ENCODE data around the gene BMP8A.
"Not testable (repeated sequence)": the region's sequence is repeated elsewhere in the genome, so short reads cannot be mapped to it uniquely, and the experiment has no call there.

The BMP8A gene

GRCh38 chr1:39525366-39526165, 34.1 kb downstream of the BMP8A start:
- Mint-ChIP-seq H3K36me3 (ENCODE audit: low read depth) (peaks cover 26% of the 10 kb centered on the region), H3K27ac (no peak overlapping the region), H3K4me3 (no peak overlapping the region), H3K27me3 (no peaks in the 10 kb centered on the region), H3K9me3 (no peaks in the 10 kb centered on the region), H3K4me1 (ENCODE audit: low read depth) (peaks cover 14% of the 10 kb centered on the region)

GRCh38 chr1:39526466-39527189, 35.2 kb downstream of the BMP8A start:
- H3K9me3 Mint-ChIP-seq, result no peaks in the 10 kb centered on the region
- H3K27me3 Mint-ChIP-seq, result no peaks in the 10 kb centered on the region
- no peak overlapping the region for H3K4me3 Mint-ChIP-seq
- H3K4me1 Mint-ChIP-seq (ENCODE audit: low read depth), result peaks cover 14% of the 10 kb centered on the region
- H3K27ac Mint-ChIP-seq, result no peak overlapping the region
- H3K36me3 Mint-ChIP-seq (ENCODE audit: low read depth), result peaks cover 26% of the 10 kb centered on the region

GRCh38 chr1:39527190-39527579, 35.7 kb downstream of the BMP8A start:
- H3K9me3 Mint-ChIP-seq, result not testable (repeated sequence)

GRCh38 chr1:39528082-39528481, 36.6 kb downstream of the BMP8A start:
- Mint-ChIP-seq H3K27me3 (no peaks in the 10 kb centered on the region), H3K9me3 (no peaks in the 10 kb centered on the region), H3K27ac (no peak overlapping the region), H3K36me3 (ENCODE audit: low read depth) (peaks cover 33% of the 10 kb centered on the region), H3K4me1 (ENCODE audit: low read depth) (peaks cover 14% of the 10 kb centered on the region), H3K4me3 (no peak overlapping the region)

More at GRCh38 chr1:39527190-39527579, 35.7 kb downstream of the BMP8A start:
- H3K27me3 Mint-ChIP-seq, H3K4me3 Mint-ChIP-seq, H3K27ac Mint-ChIP-seq: not testable (repeated sequence)
- Mint-ChIP-seq H3K4me1 (ENCODE audit: low read depth) (peaks cover 14% of the 10 kb centered on the region), H3K36me3 (ENCODE audit: low read depth) (peaks cover 30% of the 10 kb centered on the region)

- H3K4me3 Mint-ChIP-seq, result no peak overlapping the region
- H3K36me3 Mint-ChIP-seq (ENCODE audit: low read depth), result peaks cover 30% of the 10 kb centered on the region
- no peaks in the 10 kb centered on the region for H3K9me3 Mint-ChIP-seq
- no peaks in the 10 kb centered on the region for H3K27me3 Mint-ChIP-seq
- no peak overlapping the region for H3K27ac Mint-ChIP-seq
- H3K4me1 Mint-ChIP-seq (ENCODE audit: low read depth), result peaks cover 8% of the 10 kb centered on the region
Measured at GRCh38 chr1:39529901-39530535, 38.6 kb downstream of the BMP8A start.

GRCh38 chr1:39531526-39531925, 40.1 kb downstream of the BMP8A start:
- H3K36me3 Mint-ChIP-seq (ENCODE audit: low read depth), result peaks cover 38% of the 10 kb centered on the region
- no peak overlapping the region for H3K27ac Mint-ChIP-seq
- H3K4me3 Mint-ChIP-seq, result no peak overlapping the region

GRCh38 chr1:39533442-39533841, 42.0 kb downstream of the BMP8A start:
- Mint-ChIP-seq H3K4me3 (no peak overlapping the region), H3K27ac (no peak overlapping the region), H3K4me1 (ENCODE audit: low read depth) (no peaks in the 10 kb centered on the region), H3K36me3 (ENCODE audit: low read depth) (peaks cover 32% of the 10 kb centered on the region), H3K27me3 (no peaks in the 10 kb centered on the region), H3K9me3 (no peaks in the 10 kb centered on the region)

More at GRCh38 chr1:39531526-39531925, 40.1 kb downstream of the BMP8A start:
- H3K4me1 Mint-ChIP-seq (ENCODE audit: low read depth), result no peaks in the 10 kb centered on the region
- H3K27me3 Mint-ChIP-seq, result no peaks in the 10 kb centered on the region
- no peaks in the 10 kb centered on the region for H3K9me3 Mint-ChIP-seq

GRCh38 chr1:39538531-39539251, 47.3 kb downstream of the BMP8A start:
- Mint-ChIP-seq H3K36me3 (ENCODE audit: low read depth) (peaks cover 43% of the 10 kb centered on the region), H3K4me1 (ENCODE audit: low read depth) (no peaks in the 10 kb centered on the region), H3K27me3 (no peaks in the 10 kb centered on the region), H3K27ac (no peak overlapping the region), H3K4me3 (no peak overlapping the region), H3K9me3 (no peaks in the 10 kb centered on the region)

- Mint-ChIP-seq H3K36me3 (ENCODE audit: low read depth) (peaks cover 46% of the 10 kb centered on the region), H3K9me3 (no peaks in the 10 kb centered on the region), H3K4me3 (no peak overlapping the region), H3K27me3 (no peaks in the 10 kb centered on the region), H3K27ac (no peak overlapping the region), H3K4me1 (ENCODE audit: low read depth) (no peaks in the 10 kb centered on the region)
Measured at GRCh38 chr1:39539252-39539790, 47.9 kb downstream of the BMP8A start.

GRCh38 chr1:39540504-39541031, 49.1 kb downstream of the BMP8A start:
- peaks cover 4% of the 10 kb centered on the region for H3K4me1 Mint-ChIP-seq (ENCODE audit: low read depth)
- peak overlapping the region; percentile 11 for H3K4me3 Mint-ChIP-seq
- no peaks in the 10 kb centered on the region for H3K9me3 Mint-ChIP-seq
- H3K27me3 Mint-ChIP-seq, result no peaks in the 10 kb centered on the region
- H3K36me3 Mint-ChIP-seq (ENCODE audit: low read depth), result peaks cover 51% of the 10 kb centered on the region
- H3K27ac Mint-ChIP-seq, result no peak overlapping the region

- Mint-ChIP-seq H3K27me3 (no peaks in the 10 kb centered on the region), H3K4me1 (ENCODE audit: low read depth) (peaks cover 4% of the 10 kb centered on the region), H3K4me3 (no peak overlapping the region), H3K9me3 (no peaks in the 10 kb centered on the region), H3K27ac (no peak overlapping the region), H3K36me3 (ENCODE audit: low read depth) (peaks cover 53% of the 10 kb centered on the region)
Measured at GRCh38 chr1:39542924-39543323, 51.5 kb downstream of the BMP8A start.

GRCh38 chr1:39544327-39544726, 52.9 kb downstream of the BMP8A start:
- Mint-ChIP-seq H3K27me3 (no peaks in the 10 kb centered on the region), H3K36me3 (ENCODE audit: low read depth) (peaks cover 56% of the 10 kb centered on the region), H3K27ac (no peak overlapping the region), H3K4me3 (no peak overlapping the region), H3K4me1 (ENCODE audit: low read depth) (peaks cover 4% of the 10 kb centered on the region), H3K9me3 (no peaks in the 10 kb centered on the region)

GRCh38 chr1:39545531-39545930, 54.1 kb downstream of the BMP8A start:
- no peak overlapping the region for H3K4me3 Mint-ChIP-seq
- H3K9me3 Mint-ChIP-seq, result no peaks in the 10 kb centered on the region
- no peak overlapping the region for H3K27ac Mint-ChIP-seq
- H3K36me3 Mint-ChIP-seq (ENCODE audit: low read depth), result peaks cover 59% of the 10 kb centered on the region
- no peaks in the 10 kb centered on the region for H3K27me3 Mint-ChIP-seq
- peaks cover 4% of the 10 kb centered on the region for H3K4me1 Mint-ChIP-seq (ENCODE audit: low read depth)

GRCh38 chr1:39554277-39554676, 62.8 kb downstream of the BMP8A start:
- peaks cover 8% of the 10 kb centered on the region for H3K4me1 Mint-ChIP-seq (ENCODE audit: low read depth)
- no peak overlapping the region for H3K27ac Mint-ChIP-seq
- H3K9me3 Mint-ChIP-seq, result no peaks in the 10 kb centered on the region
- no peaks in the 10 kb centered on the region for H3K27me3 Mint-ChIP-seq
- peaks cover 38% of the 10 kb centered on the region for H3K36me3 Mint-ChIP-seq (ENCODE audit: low read depth)
- H3K4me3 Mint-ChIP-seq, result no peak overlapping the region
